Neural crest cell (in vitro differentiated cells): ENCODE measurements around the gene TMEM51. TPM values are rescaled to one million over a fixed set of nuclear protein-coding genes. Genes with fewer than 3 reads are reported as not detected.

ENCODE experiments used
- DNase-seq: peaks from one replicate; pipeline ENCODE4 v3.0.0; 2021; ENCODE audit warnings: low read depth, mixed read lengths, low spot score
- H3K27ac Mint-ChIP-seq: one replicate; pipeline ENCODE4 v1.8.0; 2021; ENCODE audit warnings: mild to moderate bottlenecking, mixed read lengths; ENCODE audit not compliant: unreplicated experiment
- H3K27me3 Mint-ChIP-seq: 2 replicates; pipeline ENCODE4 v1.8.0; 2021; ENCODE audit warnings: low read depth, mild to moderate bottlenecking, mixed read lengths
- H3K36me3 Mint-ChIP-seq: 2 replicates; pipeline ENCODE4 v1.8.0; 2021; ENCODE audit warnings: low read depth, mild to moderate bottlenecking, mixed read lengths
- H3K4me1 Mint-ChIP-seq: 2 replicates; pipeline ENCODE4 v1.8.0; 2021; ENCODE audit warnings: mixed read lengths
- H3K4me3 Mint-ChIP-seq: one replicate; pipeline ENCODE4 v1.8.0; 2021; ENCODE audit warnings: mild to moderate bottlenecking, mixed read lengths
- H3K9me3 Mint-ChIP-seq: 2 replicates; pipeline ENCODE4 v1.8.0; 2021; ENCODE audit warnings: mixed read lengths
- CTCF ChIP-seq: fragments of 200-600 bp; sonication (generic); conservative IDR thresholded peaks from 2 replicates; pipeline ENCODE4 v1.5.0; 2021; ENCODE audit warnings: antibody characterized with exemption, mild to moderate bottlenecking
- total RNA-seq: library from RNA; stranded (reverse); gene quantifications from 2 replicates; pipeline ENCODE4 v1.2.1, GENCODE V29; 2021

TMEM51 gene
- total RNA-seq, 1 donor from 2014 or later: 6.7 TPM

- Mint-ChIP-seq H3K36me3 (no peaks in the 10 kb centered on the region), H3K27ac (no peak overlapping the region), H3K4me1 (peaks cover 18% of the 10 kb centered on the region), H3K27me3 (peaks cover 25% of the 10 kb centered on the region), H3K4me3 (peak overlapping the region; percentile 12), H3K9me3 (no peaks in the 10 kb centered on the region)
- no peak for DNase-seq
- TF ChIP-seq CTCF: no peak
These were observed 5.1 kb downstream of the TMEM51 start for GRCh38 chr1:15158506-15159165.

GRCh38 chr1:15159166-15159555 is 5.6 kb downstream of the TMEM51 start:
- H3K4me1 Mint-ChIP-seq: peaks cover 16% of the 10 kb centered on the region
- peaks cover 24% of the 10 kb centered on the region for H3K27me3 Mint-ChIP-seq
- no peak overlapping the region for H3K4me3 Mint-ChIP-seq

GRCh38 chr1:15160626-15161025 is 7.1 kb downstream of the TMEM51 start:
- Mint-ChIP-seq H3K9me3 (no peaks in the 10 kb centered on the region), H3K27me3 (peaks cover 11% of the 10 kb centered on the region), H3K4me1 (peaks cover 8% of the 10 kb centered on the region), H3K27ac (peak overlapping the region; percentile 53), H3K4me3 (no peak overlapping the region), H3K36me3 (no peaks in the 10 kb centered on the region)
- no peak for TF ChIP-seq CTCF
- no peak for DNase-seq

More at GRCh38 chr1:15159166-15159555, 5.6 kb downstream of the TMEM51 start:
- no peaks in the 10 kb centered on the region for H3K9me3 Mint-ChIP-seq
- no peak for DNase-seq
- TF ChIP-seq CTCF: no peak
- H3K27ac Mint-ChIP-seq: no peak overlapping the region
- H3K36me3 Mint-ChIP-seq: no peaks in the 10 kb centered on the region

GRCh38 chr1:15167386-15167785 is 13.8 kb downstream of the TMEM51 start:
- DNase-seq: no peak
- no peak overlapping the region for H3K4me3 Mint-ChIP-seq
- peaks cover 3% of the 10 kb centered on the region for H3K4me1 Mint-ChIP-seq
- no peak overlapping the region for H3K27ac Mint-ChIP-seq
- H3K27me3 Mint-ChIP-seq: no peaks in the 10 kb centered on the region
- H3K36me3 Mint-ChIP-seq: no peaks in the 10 kb centered on the region
- H3K9me3 Mint-ChIP-seq: no peaks in the 10 kb centered on the region
- TF ChIP-seq CTCF: no peak

GRCh38 chr1:15168479-15168878 is 14.9 kb downstream of the TMEM51 start:
- H3K9me3 Mint-ChIP-seq: no peaks in the 10 kb centered on the region
- no peaks in the 10 kb centered on the region for H3K27me3 Mint-ChIP-seq
- no peak overlapping the region for H3K4me3 Mint-ChIP-seq
- peaks cover 10% of the 10 kb centered on the region for H3K4me1 Mint-ChIP-seq
- no peaks in the 10 kb centered on the region for H3K36me3 Mint-ChIP-seq
- no peak for TF ChIP-seq CTCF
- DNase-seq: no peak
- H3K27ac Mint-ChIP-seq: no peak overlapping the region
